Sigmoid colon (tissue), 7 donors: ENCODE measurements around the gene DACH1. TPM values are rescaled to one million over a fixed set of nuclear protein-coding genes. Genes with fewer than 3 reads are reported as not detected.

Experiments
- DNase-seq: peaks from one replicate; pipeline ENCODE4 v3.0.0-alpha.2; 2019
- H3K27ac ChIP-seq, 4 donors: fragments of 200-600 bp; sonication (generic); one replicate each; pipeline ENCODE4 v1.5.1; 2016 to 2019; ENCODE audit warnings: mild to moderate bottlenecking in 1 of 4
- H3K27me3 ChIP-seq, 3 donors: fragments of 200-600 bp; sonication (generic); one replicate each; pipeline ENCODE4 v1.5.1; 2019; ENCODE audit warnings: mild to moderate bottlenecking in 1 of 3
- H3K36me3 ChIP-seq, 4 donors: fragments of 200-600 bp; sonication (generic); one replicate each; pipeline ENCODE4 v1.5.1; 2016 to 2019
- H3K4me1 ChIP-seq, 4 donors: fragments of 200-600 bp; sonication (generic); one replicate each; pipeline ENCODE4 v1.5.1; 2017 to 2019
- H3K4me3 ChIP-seq, 4 donors: fragments of 200-600 bp; sonication (generic); one replicate each; pipeline ENCODE4 v1.5.1; 2017 to 2019; ENCODE audit warnings: mild to moderate bottlenecking in 2 of 4, moderate library complexity in 1 of 4
- H3K9me3 ChIP-seq, 4 donors: fragments of 200-600 bp in 3 of 4; sonication (generic) in 3 of 4; one replicate each; pipeline versions ENCODE4 v1.5.1 to v1.6.1; 2013 to 2019
- CTCF ChIP-seq, 4 experiments: fragments of 450-650 bp in 3 of 4; fragments of 200-600 bp in 1 of 4; IDR thresholded peaks; one replicate each; pipeline ENCODE4 v1.5.1; 2016 to 2019; ENCODE audit warnings: antibody characterized with exemption in 4 of 4, mild to moderate bottlenecking in 3 of 4, moderate library complexity in 2 of 4
- EP300 ChIP-seq, 4 donors: sonication (generic); formaldehyde crosslinking; IDR thresholded peaks; one replicate each; pipeline ENCODE4 v1.6.1; 2017; ENCODE audit warnings: antibody characterized with exemption in 4 of 4
- POLR2A ChIP-seq, 2 donors: fragments of 450-650 bp; IDR thresholded peaks; one replicate each; pipeline ENCODE4 v1.6.1; 2016; ENCODE audit warnings: antibody characterized with exemption in 2 of 2, mild to moderate bottlenecking in 2 of 2, moderate library complexity in 2 of 2
- POLR2AphosphoS5 ChIP-seq, 4 donors: sonication (generic); formaldehyde crosslinking; IDR thresholded peaks; one replicate each; pipeline ENCODE4 v1.6.1; 2017; ENCODE audit warnings: antibody characterized with exemption in 4 of 4
- WGBS, 2 donors: extraction: QIAGEN DNeasy Blood & Tissue Kit; methylation state at CpG; one replicate each; pipeline ENCODE4 v1.1.7; 2013; 5-methylcytosine and 5-hydroxymethylcytosine counted together
- intact Hi-C: fragments of 100-400 bp; cut with DNase I; formaldehyde crosslinking; loops from one replicate; pipeline ENCODE4 v1.15.1; 2023
- polyA plus RNA-seq, 3 donors: library from polyadenylated mRNA; stranded (reverse); fragments of 200-250 nt; gene quantifications; one replicate each; pipeline ENCODE4 v1.2.3, GENCODE V29; 2013
- total RNA-seq, 4 donors: library from RNA; depleted of rRNA; stranded (reverse); fragments of >200 nt; gene quantifications; one replicate each; pipeline ENCODE4 v1.1.0, GENCODE V29; 2016
- donor health status: healthy with polysubstance abuse.
- donor health status: Bipolar disorder and iron deficiency.
- donor health status: healthy.

The DACH1 gene
- total and polyA plus RNA-seq, 7 donors, result 0.49 to 1.9 (median 1.6) TPM

- no peak overlapping the region for H3K27ac ChIP-seq
- no peaks in the 10 kb centered on the region for H3K36me3 ChIP-seq
- no peak for DNase-seq
- TF ChIP-seq EP300 (IDR thresholded peaks at IDR 0.05) (no peak), CTCF (IDR thresholded peaks at IDR 0.05) (no peak), POLR2AphosphoS5 (IDR thresholded peaks at IDR 0.05) (no peak), POLR2A (IDR thresholded peaks at IDR 0.05) (no peak)
- H3K4me3 ChIP-seq, result no peak overlapping the region
- no peaks in the 10 kb centered on the region for H3K4me1 ChIP-seq
- 36 to 77% methylated on average over 4 of the region's 4 CpGs for WGBS, 2 donors
- H3K9me3 ChIP-seq, result no peaks in the 10 kb centered on the region
- intact Hi-C loops, result no loop called here
- H3K27me3 ChIP-seq, result no peaks in the 10 kb centered on the region
Measured at GRCh38 chr13:71701741-71702140, 165.3 kb downstream of the DACH1 start.

GRCh38 chr13:71699342-71699741 lies 167.7 kb downstream of the DACH1 start:
- WGBS, 2 donors, result 39 to 71% methylated on average over 2 of the region's 2 CpGs
- Histone ChIP-seq H3K4me1 (no peaks in the 10 kb centered on the region), H3K27me3 (no peaks in the 10 kb centered on the region), H3K36me3 (no peaks in the 10 kb centered on the region), H3K9me3 (no peaks in the 10 kb centered on the region), H3K4me3 (no peak overlapping the region), H3K27ac (no peak overlapping the region)
- intact Hi-C loops, result no loop called here
- TF ChIP-seq POLR2AphosphoS5 (IDR thresholded peaks at IDR 0.05) (no peak), CTCF (IDR thresholded peaks at IDR 0.05) (no peak), EP300 (IDR thresholded peaks at IDR 0.05) (no peak), POLR2A (IDR thresholded peaks at IDR 0.05) (no peak)
- no peak for DNase-seq

- DNase-seq, result no peak
- H3K4me1 ChIP-seq, result no peaks in the 10 kb centered on the region
- H3K9me3 ChIP-seq, result no peaks in the 10 kb centered on the region
- intact Hi-C loops, result no loop called here
- no peak overlapping the region for H3K4me3 ChIP-seq
- H3K36me3 ChIP-seq, result no peaks in the 10 kb centered on the region
- H3K27me3 ChIP-seq, result no peaks in the 10 kb centered on the region
- no peak for TF ChIP-seq EP300 (IDR thresholded peaks at IDR 0.05)
- TF ChIP-seq CTCF (IDR thresholded peaks at IDR 0.05), result no peak
- TF ChIP-seq POLR2A (IDR thresholded peaks at IDR 0.05), result no peak
- no peak for TF ChIP-seq POLR2AphosphoS5 (IDR thresholded peaks at IDR 0.05)
- H3K27ac ChIP-seq, result no peak overlapping the region
- 97% methylated on average over 1 of the region's 1 CpG for WGBS, 2 donors
Measured at GRCh38 chr13:71695662-71696061, 171.3 kb downstream of the DACH1 start.

GRCh38 chr13:71685072-71685471 lies 181.9 kb downstream of the DACH1 start:
- DNase-seq, result no peak
- 80 to 88% methylated on average over 3 of the region's 3 CpGs for WGBS, 2 donors
- H3K4me1 ChIP-seq, result no peaks in the 10 kb centered on the region
- H3K27me3 ChIP-seq, result no peaks in the 10 kb centered on the region
- H3K27ac ChIP-seq, result no peak overlapping the region
- intact Hi-C loops, result no loop called here
- TF ChIP-seq POLR2A (IDR thresholded peaks at IDR 0.05) (no peak), CTCF (IDR thresholded peaks at IDR 0.05) (no peak), EP300 (IDR thresholded peaks at IDR 0.05) (no peak), POLR2AphosphoS5 (IDR thresholded peaks at IDR 0.05) (no peak)
- H3K4me3 ChIP-seq, result no peak overlapping the region
- no peaks in the 10 kb centered on the region for H3K36me3 ChIP-seq
- H3K9me3 ChIP-seq, result no peaks in the 10 kb centered on the region

- H3K9me3 ChIP-seq, result no peaks in the 10 kb centered on the region
- H3K4me1 ChIP-seq, result no peaks in the 10 kb centered on the region
- H3K27ac ChIP-seq, result no peak overlapping the region
- 79 to 86% methylated on average over 6 of the region's 6 CpGs for WGBS, 2 donors
- no peaks in the 10 kb centered on the region for H3K36me3 ChIP-seq
- intact Hi-C loops, result no loop called here
- DNase-seq, result no peak
- H3K27me3 ChIP-seq, result no peaks in the 10 kb centered on the region
- no peak overlapping the region for H3K4me3 ChIP-seq
- no peak for TF ChIP-seq CTCF (IDR thresholded peaks at IDR 0.05)
- TF ChIP-seq POLR2A (IDR thresholded peaks at IDR 0.05), result no peak
- no peak for TF ChIP-seq POLR2AphosphoS5 (IDR thresholded peaks at IDR 0.05)
Measured at GRCh38 chr13:71681901-71682613, 184.9 kb downstream of the DACH1 start.
